Memory B cell (primary cell): ENCODE data around the gene SCN1A.

Experiments used
- ATAC-seq: fragments of 150-1000 bp; cut with Tn5 transposase; 2 replicates; pipeline ENCODE4 v1.10.0; 2021; ENCODE audit warnings: low read depth, mild to moderate bottlenecking, moderate library complexity
- DNase-seq, 2 donors: peaks; one replicate each; pipeline ENCODE4 v3.0.0; 2022; ENCODE audit warnings: low spot score in 2 of 2
- H3K27ac Mint-ChIP-seq: one replicate; pipeline ENCODE4 v1.8.0; 2022; ENCODE audit warnings: mild to moderate bottlenecking, moderate library complexity, mixed read lengths
- H3K27me3 Mint-ChIP-seq: one replicate; pipeline ENCODE4 v1.8.0; 2022; ENCODE audit warnings: mixed read lengths
- H3K36me3 Mint-ChIP-seq: one replicate; pipeline ENCODE4 v1.8.0; 2022; ENCODE audit warnings: mild to moderate bottlenecking, mixed read lengths
- H3K4me1 Mint-ChIP-seq: one replicate; pipeline ENCODE4 v1.8.0; 2022; ENCODE audit warnings: mixed read lengths
- H3K4me3 Mint-ChIP-seq: one replicate; pipeline ENCODE4 v1.8.0; 2022; ENCODE audit warnings: mild to moderate bottlenecking, moderate library complexity, mixed read lengths
- H3K9me3 Mint-ChIP-seq: one replicate; pipeline ENCODE4 v1.8.0; 2022; ENCODE audit warnings: mixed read lengths

SCN1A gene

DNA sequence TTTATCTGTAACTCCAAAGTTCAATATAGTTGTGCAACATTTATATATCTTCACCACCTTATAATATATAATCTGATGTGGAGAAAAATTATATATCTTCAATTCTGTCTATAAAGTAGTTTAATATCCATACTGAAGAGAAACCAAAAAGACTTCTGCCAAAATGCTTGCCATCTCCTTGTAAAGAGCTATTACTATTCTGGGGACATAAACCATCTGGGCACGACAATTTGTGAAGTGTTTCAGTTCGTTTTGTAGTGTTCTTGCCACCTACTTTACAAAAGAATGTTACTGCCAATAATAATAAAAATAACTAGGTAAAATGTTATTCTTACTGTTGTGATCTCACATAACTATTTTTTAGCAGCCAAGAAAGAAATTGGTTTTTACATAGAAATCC lies 45.1 kb downstream of the SCN1A start:
- Mint-ChIP-seq H3K4me1 (no peaks in the 10 kb centered on the region), H3K4me3 (no peak overlapping the region), H3K27ac (no peak overlapping the region), H3K27me3 (peaks cover 2% of the 10 kb centered on the region), H3K36me3 (no peaks in the 10 kb centered on the region), H3K9me3 (no peaks in the 10 kb centered on the region)
- DNase-seq = no peak
- ATAC-seq = no peak

- Mint-ChIP-seq H3K27ac (no peak overlapping the region), H3K4me1 (no peaks in the 10 kb centered on the region), H3K4me3 (no peak overlapping the region), H3K27me3 (peaks cover 2% of the 10 kb centered on the region), H3K9me3 (no peaks in the 10 kb centered on the region), H3K36me3 (no peaks in the 10 kb centered on the region)
- no peak for ATAC-seq
- no peak for DNase-seq
These were observed 46.0 kb downstream of the SCN1A start for GRCh38 chr2:166081852-166082251.

DNA sequence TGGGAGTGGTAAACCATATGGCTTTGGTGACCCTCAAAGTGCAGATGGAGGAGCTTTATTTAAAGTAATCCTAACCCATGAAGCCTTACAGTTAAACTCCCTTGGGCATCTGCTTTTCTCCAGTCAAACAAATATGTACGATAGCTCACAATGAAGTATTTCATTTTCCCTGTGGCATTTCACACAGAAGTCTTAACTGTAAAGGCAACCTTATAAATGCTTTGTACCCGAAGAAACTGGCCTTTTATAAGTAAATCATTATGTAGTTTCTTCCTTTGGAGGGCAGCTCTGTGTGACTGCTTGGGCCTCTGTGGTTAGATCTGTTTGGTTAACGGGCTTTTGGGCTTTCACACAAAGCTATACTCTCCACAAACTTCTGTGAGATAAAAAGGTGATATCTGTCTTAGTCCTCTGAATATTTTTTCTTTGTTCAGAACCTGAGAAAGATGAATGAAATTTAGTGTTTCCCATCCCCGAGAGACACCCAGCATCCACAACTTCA lies 46.6 kb downstream of the SCN1A start:
- Mint-ChIP-seq H3K4me1 (no peaks in the 10 kb centered on the region), H3K27ac (no peak overlapping the region), H3K27me3 (no peaks in the 10 kb centered on the region), H3K4me3 (no peak overlapping the region), H3K36me3 (no peaks in the 10 kb centered on the region), H3K9me3 (no peaks in the 10 kb centered on the region)
- ATAC-seq = no peak
- no peak for DNase-seq

DNA sequence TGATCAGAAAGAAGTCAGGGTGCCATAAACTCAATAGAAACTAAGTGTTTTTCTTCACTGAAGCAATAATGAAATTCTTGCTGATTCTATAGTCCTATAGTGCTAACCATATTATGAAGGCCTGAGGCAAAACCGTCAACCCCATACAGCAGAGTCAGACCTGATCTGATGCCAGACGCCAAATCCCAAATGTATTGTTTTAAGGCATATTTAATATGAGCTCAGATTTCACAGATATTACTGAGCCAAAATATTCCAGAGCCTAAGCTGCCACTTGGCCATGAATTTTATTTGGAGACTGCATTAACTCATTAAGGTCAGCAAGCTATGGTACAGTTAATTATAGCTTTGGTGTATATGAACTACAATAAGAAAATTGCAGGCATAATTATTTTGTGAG lies 53.4 kb downstream of the SCN1A start:
- Mint-ChIP-seq H3K4me1 (no peaks in the 10 kb centered on the region), H3K9me3 (no peaks in the 10 kb centered on the region), H3K36me3 (no peaks in the 10 kb centered on the region), H3K27me3 (peaks cover 1% of the 10 kb centered on the region), H3K27ac (no peak overlapping the region), H3K4me3 (no peak overlapping the region)
- no peak for ATAC-seq
- no peak for DNase-seq

- DNase-seq (no peak), ATAC-seq (no peak)
- Mint-ChIP-seq H3K27ac (no peak overlapping the region), H3K27me3 (peaks cover 1% of the 10 kb centered on the region), H3K9me3 (no peaks in the 10 kb centered on the region), H3K4me1 (no peaks in the 10 kb centered on the region), H3K36me3 (no peaks in the 10 kb centered on the region), H3K4me3 (no peak overlapping the region)
These were observed 53.8 kb downstream of the SCN1A start for GRCh38 chr2:166074011-166074410.

DNA sequence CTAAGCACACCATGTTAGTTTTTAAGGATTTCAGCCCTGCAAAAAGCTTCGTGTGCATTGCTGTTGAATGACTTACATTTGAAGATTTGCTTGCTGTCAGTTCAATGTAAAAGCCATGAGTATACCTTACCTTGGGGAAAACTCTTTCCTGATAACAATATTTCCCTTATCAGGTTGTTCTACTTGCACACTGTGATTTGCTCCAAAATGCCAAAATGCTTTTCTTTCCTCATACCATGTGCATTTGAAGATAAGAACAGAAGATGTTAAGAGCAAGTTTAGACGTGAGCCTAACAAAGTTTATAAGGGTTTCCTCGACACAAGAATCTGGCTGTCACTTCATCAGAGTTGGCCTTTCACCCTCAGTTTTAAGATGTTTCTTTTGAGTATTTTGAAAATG lies 57.6 kb downstream of the SCN1A start:
- Mint-ChIP-seq H3K27ac (no peak overlapping the region), H3K4me1 (no peaks in the 10 kb centered on the region), H3K27me3 (peaks cover 3% of the 10 kb centered on the region), H3K9me3 (no peaks in the 10 kb centered on the region), H3K36me3 (no peaks in the 10 kb centered on the region), H3K4me3 (no peak overlapping the region)
- ATAC-seq (no peak), DNase-seq (no peak)

- ATAC-seq (no peak), DNase-seq (no peak)
- no peak overlapping the region for H3K4me3 Mint-ChIP-seq
- H3K9me3 Mint-ChIP-seq = no peaks in the 10 kb centered on the region
- H3K4me1 Mint-ChIP-seq = no peaks in the 10 kb centered on the region
- peaks cover 3% of the 10 kb centered on the region for H3K27me3 Mint-ChIP-seq
- no peak overlapping the region for H3K27ac Mint-ChIP-seq
- H3K36me3 Mint-ChIP-seq = no peaks in the 10 kb centered on the region
These were observed 58.8 kb downstream of the SCN1A start for GRCh38 chr2:166068981-166069380.

DNA sequence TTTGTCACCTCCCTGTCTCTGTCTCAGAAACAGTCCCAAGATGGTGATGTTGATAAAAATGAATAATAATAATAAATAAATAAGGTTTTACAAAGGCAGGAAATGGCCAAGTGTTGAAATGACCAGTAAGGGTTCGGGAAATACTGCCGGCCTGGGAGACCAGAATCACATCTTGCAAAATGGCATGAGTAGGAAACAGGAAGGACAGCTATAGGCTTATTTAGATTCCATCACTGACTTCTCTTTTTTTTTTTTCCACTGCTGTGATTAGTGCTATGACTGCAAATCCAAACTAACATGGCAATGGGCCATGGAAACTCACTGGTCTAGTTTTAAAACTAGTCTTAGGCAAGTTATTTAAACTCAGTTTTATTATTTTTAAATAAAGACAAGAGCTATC lies 60.6 kb downstream of the SCN1A start:
- DNase-seq = no peak
- no peak for ATAC-seq
- no peaks in the 10 kb centered on the region for H3K9me3 Mint-ChIP-seq
- no peaks in the 10 kb centered on the region for H3K36me3 Mint-ChIP-seq
- no peak overlapping the region for H3K4me3 Mint-ChIP-seq
- H3K27ac Mint-ChIP-seq = no peak overlapping the region
- H3K4me1 Mint-ChIP-seq = no peaks in the 10 kb centered on the region
- H3K27me3 Mint-ChIP-seq = peaks cover 3% of the 10 kb centered on the region

DNA sequence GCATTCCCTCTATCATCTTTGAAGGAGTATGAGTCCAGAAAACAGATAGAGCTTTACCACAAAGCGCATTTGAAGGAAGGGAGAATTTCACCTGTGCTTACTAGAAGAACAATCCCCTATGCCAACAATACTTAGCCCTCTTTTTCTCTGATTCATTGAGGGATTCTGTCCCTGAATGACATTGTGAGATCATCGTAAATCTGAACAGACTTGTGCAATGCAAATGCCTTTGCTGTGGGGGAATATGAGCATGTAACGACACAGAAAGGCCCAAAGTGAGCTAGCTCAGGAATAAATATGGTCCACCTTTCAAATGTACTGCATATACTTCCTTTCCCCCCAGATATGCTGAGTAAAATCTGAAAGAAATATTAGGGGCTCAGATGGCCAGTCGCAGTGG lies 67.6 kb downstream of the SCN1A start:
- no peaks in the 10 kb centered on the region for H3K9me3 Mint-ChIP-seq

DNA sequence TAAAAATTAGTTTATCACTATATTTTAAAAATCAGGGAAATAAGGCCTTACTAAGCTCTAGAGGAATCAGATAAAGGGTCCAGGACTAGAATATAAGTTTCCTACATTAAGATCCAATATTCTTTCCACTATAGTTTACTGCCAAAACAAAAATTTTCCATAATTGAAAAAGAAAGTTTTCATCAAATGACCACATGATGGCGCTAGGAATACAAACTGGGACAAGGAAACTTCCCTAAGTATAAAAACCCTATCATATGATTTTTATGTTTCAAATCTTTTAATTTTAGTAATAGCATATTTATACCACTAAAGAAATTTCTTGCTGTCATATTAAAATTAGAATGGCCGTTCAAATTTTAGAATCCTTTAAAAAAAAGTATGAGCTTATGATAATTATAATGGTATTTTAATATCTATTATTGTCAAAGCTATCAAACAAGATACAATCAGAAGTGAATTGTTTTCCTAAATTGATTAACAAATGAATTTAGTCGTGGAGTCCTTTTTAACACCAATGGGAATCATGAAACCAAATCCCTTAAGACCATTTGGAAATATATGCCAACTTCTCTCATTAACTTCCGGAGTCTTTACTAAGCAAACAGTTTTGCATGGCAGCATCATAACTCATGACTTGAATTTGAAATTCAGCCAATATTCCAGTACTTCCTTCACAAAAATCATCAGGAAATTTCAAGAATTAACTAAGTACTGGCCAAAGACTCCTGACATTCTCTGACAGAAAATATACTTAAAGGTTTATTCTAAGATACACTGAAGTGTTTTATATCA lies 70.3 kb downstream of the SCN1A start:
- Mint-ChIP-seq H3K4me3 (no peak overlapping the region), H3K27ac (no peak overlapping the region), H3K4me1 (no peaks in the 10 kb centered on the region), H3K27me3 (no peaks in the 10 kb centered on the region), H3K36me3 (no peaks in the 10 kb centered on the region), H3K9me3 (no peaks in the 10 kb centered on the region)
- DNase-seq = no peak
- ATAC-seq = no peak

More for the DNA sequence above, 67.6 kb downstream of the SCN1A start:
- no peak overlapping the region for H3K27ac Mint-ChIP-seq
- H3K27me3 Mint-ChIP-seq = no peaks in the 10 kb centered on the region
- no peak for ATAC-seq
- H3K4me3 Mint-ChIP-seq = no peak overlapping the region
- no peak for DNase-seq
- H3K4me1 Mint-ChIP-seq = no peaks in the 10 kb centered on the region
- no peaks in the 10 kb centered on the region for H3K36me3 Mint-ChIP-seq

- no peak for DNase-seq
- no peaks in the 10 kb centered on the region for H3K9me3 Mint-ChIP-seq
- ATAC-seq = no peak
- no peak overlapping the region for H3K27ac Mint-ChIP-seq
- H3K4me1 Mint-ChIP-seq = no peaks in the 10 kb centered on the region
- no peak overlapping the region for H3K4me3 Mint-ChIP-seq
- no peaks in the 10 kb centered on the region for H3K27me3 Mint-ChIP-seq
- H3K36me3 Mint-ChIP-seq = no peaks in the 10 kb centered on the region
These were observed 82.9 kb downstream of the SCN1A start for GRCh38 chr2:166044853-166045483.

GRCh38 chr2:166042768-166043390 lies 84.9 kb downstream of the SCN1A start:
- no peak for ATAC-seq
- Mint-ChIP-seq H3K9me3 (no peaks in the 10 kb centered on the region), H3K4me3 (no peak overlapping the region), H3K36me3 (no peaks in the 10 kb centered on the region), H3K27ac (no peak overlapping the region), H3K27me3 (no peaks in the 10 kb centered on the region), H3K4me1 (no peaks in the 10 kb centered on the region)
- DNase-seq = no peak

DNA sequence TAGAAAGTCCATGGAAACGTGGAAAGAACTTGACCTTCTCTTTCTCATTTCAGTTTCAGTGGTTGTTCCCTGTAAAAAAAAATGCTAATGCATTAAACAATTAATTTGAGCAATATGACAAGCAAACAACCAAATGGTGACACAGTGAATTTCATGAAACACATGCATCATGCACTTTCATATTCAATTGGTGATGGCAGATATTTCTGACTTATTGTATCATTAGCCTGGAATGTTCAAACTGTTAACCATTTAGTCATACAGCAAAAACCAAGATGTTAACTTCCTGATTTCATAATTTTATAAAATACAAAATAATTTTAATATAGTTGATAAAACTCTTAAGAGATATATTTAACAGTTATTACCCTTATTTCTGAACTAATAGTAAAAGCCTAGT lies 85.5 kb downstream of the SCN1A start:
- peaks cover 2% of the 10 kb centered on the region for H3K27me3 Mint-ChIP-seq

DNA sequence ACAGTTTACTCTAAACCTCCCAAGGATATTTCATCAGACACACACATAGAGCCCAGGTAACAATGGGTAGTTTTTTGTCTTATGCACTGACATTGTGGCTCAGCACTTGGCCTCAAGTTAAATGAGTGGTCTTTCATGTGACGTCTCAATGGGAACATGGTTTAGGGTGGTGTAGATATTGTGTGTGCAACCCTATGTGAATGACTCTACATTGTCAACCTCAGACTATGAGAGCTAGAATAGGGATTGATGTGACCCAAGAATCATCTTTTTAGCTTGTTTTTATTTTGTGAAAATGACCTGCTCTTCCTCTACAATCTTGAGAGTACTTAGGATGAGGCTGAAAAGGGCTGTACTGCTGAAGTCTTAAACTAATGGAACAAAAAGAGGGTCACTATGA lies 86.2 kb downstream of the SCN1A start:
- Mint-ChIP-seq H3K9me3 (no peaks in the 10 kb centered on the region), H3K27me3 (peaks cover 2% of the 10 kb centered on the region), H3K27ac (no peak overlapping the region), H3K36me3 (no peaks in the 10 kb centered on the region), H3K4me3 (no peak overlapping the region), H3K4me1 (no peaks in the 10 kb centered on the region)
- DNase-seq = no peak
- no peak for ATAC-seq

More for the DNA sequence above, 85.5 kb downstream of the SCN1A start:
- no peaks in the 10 kb centered on the region for H3K36me3 Mint-ChIP-seq
- H3K4me3 Mint-ChIP-seq = no peak overlapping the region
- no peak overlapping the region for H3K27ac Mint-ChIP-seq
- ATAC-seq = no peak
- no peaks in the 10 kb centered on the region for H3K9me3 Mint-ChIP-seq
- no peaks in the 10 kb centered on the region for H3K4me1 Mint-ChIP-seq
- DNase-seq = no peak
